GM03348 (cell line): ENCODE results near the gene TTBK1.

ENCODE experiments used
- DNase-seq: peaks from one replicate; pipeline ENCODE4 v3.0.0; 2012; ENCODE audit warnings: low spot score

The TTBK1 gene

GRCh38 chr6:43304882-43305281, 61.6 kb downstream of the TTBK1 start:
- no peak for DNase-seq

GRCh38 chr6:43306086-43306485, 62.8 kb downstream of the TTBK1 start:
- DNase-seq: no peak

GRCh38 chr6:43307451-43308100, 64.3 kb downstream of the TTBK1 start:
- no peak for DNase-seq

GRCh38 chr6:43308101-43308989, 65.1 kb downstream of the TTBK1 start, which contains the start of gene CRIP3:
Gene CRIP3, minus strand, starts transcription at chr6:43308826. Its CDS starts 34 bp downstream, at chr6:43308792.
- peak; percentile 82 for DNase-seq

- DNase-seq: no peak
These were observed 65.8 kb downstream of the TTBK1 start for GRCh38 chr6:43308990-43309477.

- DNase-seq: no peak
These were observed 66.9 kb downstream of the TTBK1 start for GRCh38 chr6:43310134-43310533.

- no peak for DNase-seq
These were observed 67.3 kb downstream of the TTBK1 start for GRCh38 chr6:43310624-43311023.

GRCh38 chr6:43311666-43312065, 68.4 kb downstream of the TTBK1 start:
- no peak for DNase-seq

- no peak for DNase-seq
These were observed 70.5 kb downstream of the TTBK1 start for GRCh38 chr6:43313813-43314212.

- no peak for DNase-seq
These were observed 74.7 kb downstream of the TTBK1 start for GRCh38 chr6:43318011-43318410.

- DNase-seq: no peak
These were observed 82.6 kb downstream of the TTBK1 start for GRCh38 chr6:43325876-43326275.

GRCh38 chr6:43328528-43328927, 85.2 kb downstream of the TTBK1 start:
- DNase-seq: no peak

- no peak for DNase-seq
These were observed 88.2 kb downstream of the TTBK1 start for GRCh38 chr6:43331470-43331869.

- DNase-seq: no peak
These were observed 88.6 kb downstream of the TTBK1 start for GRCh38 chr6:43331891-43332290.

- peak; percentile 64 for DNase-seq
These were observed 91.3 kb downstream of the TTBK1 start for GRCh38 chr6:43334466-43335095.

- DNase-seq: no peak
These were observed 92.2 kb downstream of the TTBK1 start for GRCh38 chr6:43335469-43335868.

- DNase-seq: no peak
These were observed 93.1 kb downstream of the TTBK1 start for GRCh38 chr6:43336382-43336781.
